Caco-2 (cell line): ENCODE results near the gene POLR3B. TPM values are rescaled to one million over a fixed set of nuclear protein-coding genes. Genes with fewer than 3 reads are reported as not detected.

Experiments
- BruUV-seq: library from RNA; stranded (reverse); fragments of 400-500 nt; replicated peaks from 2 replicates; lab custom pipeline; 2021; lab: Mats Ljungman, UMichigan
- CTCF ChIA-PET: fragments of 300-600 bp; sonication (Branson Sonifier 250); formaldehyde crosslinking; loops from one replicate; lab custom pipeline; 2022; ENCODE audit warnings: antibody characterized with exemption; lab: Charles Lee
- POLR2A ChIA-PET: fragments of 300-600 bp; sonication (Branson Sonifier 250); formaldehyde crosslinking; loops from one replicate; lab custom pipeline; 2022; ENCODE audit warnings: antibody characterized with exemption; lab: Charles Lee
- DNase-seq, 2 experiments: peaks; one replicate each; pipeline versions ENCODE4 v3.0.0 to v3.0.0-alpha.2; 2020 to 2022
- H3K27me3 ChIP-seq: replicated peaks from 2 replicates; pipeline ENCODE4 v1.6.0; 2011; ENCODE audit warnings: low read length; ENCODE audit not compliant: control insufficient read depth, insufficient read depth
- H3K36me3 ChIP-seq: 2 replicates; pipeline ENCODE4 v1.5.1; 2011; ENCODE audit warnings: low read length; ENCODE audit not compliant: control insufficient read depth, insufficient read depth
- H3K4me1 ChIP-seq: fragments of 250-450 bp; sonication (Bioruptor Pico); 2 replicates; pipeline ENCODE4 v1.5.1; 2020; ENCODE audit warnings: mild to moderate bottlenecking
- H3K4me3 ChIP-seq: 2 replicates; pipeline ENCODE4 v1.5.1; 2011; ENCODE audit warnings: low read depth, mild to moderate bottlenecking, control low read depth, low read length
- H3K9me3 ChIP-seq: fragments of 250-450 bp; sonication (Bioruptor Pico); 2 replicates; pipeline ENCODE4 v1.5.1; 2020; ENCODE audit warnings: mild to moderate bottlenecking, moderate library complexity
- H3K27ac Mint-ChIP-seq: one replicate; pipeline ENCODE4 v1.8.0; 2022; ENCODE audit warnings: mixed read lengths; ENCODE audit not compliant: unreplicated experiment
- H3K27me3 Mint-ChIP-seq: one replicate; pipeline ENCODE4 v1.8.0; 2022; ENCODE audit warnings: mixed read lengths; ENCODE audit not compliant: insufficient read depth, unreplicated experiment
- H3K36me3 Mint-ChIP-seq: one replicate; pipeline ENCODE4 v1.8.0; 2022; ENCODE audit warnings: mild to moderate bottlenecking, mixed read lengths; ENCODE audit not compliant: insufficient read depth, unreplicated experiment
- H3K4me1 Mint-ChIP-seq: one replicate; pipeline ENCODE4 v1.8.0; 2022; ENCODE audit warnings: low read depth, mixed read lengths; ENCODE audit not compliant: unreplicated experiment
- H3K4me3 Mint-ChIP-seq: one replicate; pipeline ENCODE4 v1.8.0; 2022; ENCODE audit warnings: mild to moderate bottlenecking, moderate library complexity, mixed read lengths; ENCODE audit not compliant: unreplicated experiment
- H3K9me3 Mint-ChIP-seq: one replicate; pipeline ENCODE4 v1.8.0; 2022; ENCODE audit warnings: mixed read lengths; ENCODE audit not compliant: unreplicated experiment
- intact Hi-C: fragments of 100-400 bp; cut with micrococcal nuclease; formaldehyde crosslinking; loops from one replicate; pipeline ENCODE4 v1.10.0; 2022; ENCODE audit not compliant: unreplicated experiment
- total RNA-seq: library from RNA; stranded (reverse); gene quantifications from 2 replicates; pipeline ENCODE4 v1.2.3, GENCODE V29; 2022
- TF ChIP-seq, protein P1 (sequence below), 2 experiments: fragments of 200-600 bp in 1 of 2; IDR thresholded peaks; 1 replicate in 1 of 2; 2 replicates in 1 of 2; pipeline versions ENCODE4 v1.5.1 to v1.8.0; 2011 to 2022; ENCODE audit warnings: antibody characterized with exemption in 1 of 2, control low read depth in 1 of 2, inconsistent platforms in 1 of 2, low read depth in 1 of 2, low read length in 1 of 2, mild to moderate bottlenecking in 1 of 2, moderate library complexity in 1 of 2; ENCODE audit not compliant: insufficient read depth in 1 of 2, severe bottlenecking in 1 of 2, unreplicated experiment in 1 of 2

Gene POLR3B
- total RNA-seq, 1 experiment from 2014 or later: 13.9 TPM

DNA sequence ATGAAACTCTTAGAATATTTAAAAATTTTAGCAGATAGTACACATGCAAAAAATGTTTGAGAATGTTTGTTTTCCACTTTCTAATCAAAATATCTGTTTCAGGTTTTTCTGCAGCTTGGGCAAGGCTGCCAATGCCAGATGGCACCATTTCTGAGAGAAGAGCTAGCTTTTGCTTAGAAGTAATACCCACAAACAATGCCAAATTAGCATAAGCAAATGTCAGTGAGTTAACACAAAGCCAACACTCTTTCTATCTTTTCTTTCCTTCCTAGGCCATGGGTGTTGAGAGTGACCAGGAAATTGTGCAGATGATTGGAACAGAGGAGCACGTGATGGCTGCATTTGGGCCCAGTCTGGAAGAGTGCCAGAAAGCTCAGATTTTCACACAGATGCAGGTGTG lies 35.2 kb downstream of the POLR3B start:
- TF ChIP-seq, protein P1, sequence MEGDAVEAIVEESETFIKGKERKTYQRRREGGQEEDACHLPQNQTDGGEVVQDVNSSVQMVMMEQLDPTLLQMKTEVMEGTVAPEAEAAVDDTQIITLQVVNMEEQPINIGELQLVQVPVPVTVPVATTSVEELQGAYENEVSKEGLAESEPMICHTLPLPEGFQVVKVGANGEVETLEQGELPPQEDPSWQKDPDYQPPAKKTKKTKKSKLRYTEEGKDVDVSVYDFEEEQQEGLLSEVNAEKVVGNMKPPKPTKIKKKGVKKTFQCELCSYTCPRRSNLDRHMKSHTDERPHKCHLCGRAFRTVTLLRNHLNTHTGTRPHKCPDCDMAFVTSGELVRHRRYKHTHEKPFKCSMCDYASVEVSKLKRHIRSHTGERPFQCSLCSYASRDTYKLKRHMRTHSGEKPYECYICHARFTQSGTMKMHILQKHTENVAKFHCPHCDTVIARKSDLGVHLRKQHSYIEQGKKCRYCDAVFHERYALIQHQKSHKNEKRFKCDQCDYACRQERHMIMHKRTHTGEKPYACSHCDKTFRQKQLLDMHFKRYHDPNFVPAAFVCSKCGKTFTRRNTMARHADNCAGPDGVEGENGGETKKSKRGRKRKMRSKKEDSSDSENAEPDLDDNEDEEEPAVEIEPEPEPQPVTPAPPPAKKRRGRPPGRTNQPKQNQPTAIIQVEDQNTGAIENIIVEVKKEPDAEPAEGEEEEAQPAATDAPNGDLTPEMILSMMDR (IDR thresholded peaks at IDR 0.05; ENCODE audit: insufficient read depth in 1 of 2, low read depth in 1 of 2, low read length in 1 of 2, severe bottlenecking in 1 of 2, unreplicated experiment in 1 of 2): no peak
- intact Hi-C loops: no loop called here
- ChIA-PET POLR2A (no interaction called here), CTCF (no interaction called here)
- Mint-ChIP-seq H3K4me3 (no peak overlapping the region), H3K27ac (no peak overlapping the region), H3K36me3 (peaks cover 9% of the 10 kb centered on the region), H3K27me3 (no peaks in the 10 kb centered on the region), H3K9me3 (no peaks in the 10 kb centered on the region), H3K4me1 (no peaks in the 10 kb centered on the region)
- Histone ChIP-seq H3K27me3 (no peaks in the 10 kb centered on the region), H3K9me3 (no peaks in the 10 kb centered on the region), H3K4me1 (no peaks in the 10 kb centered on the region), H3K36me3 (no peaks in the 10 kb centered on the region; the same call in 1 of the 2 replicates), H3K4me3 (no peak overlapping the region)
- DNase-seq: no peak
- no TSS peak for BruUV-seq

- no TSS peak for BruUV-seq
- Mint-ChIP-seq H3K9me3 (no peaks in the 10 kb centered on the region), H3K36me3 (peaks cover 22% of the 10 kb centered on the region), H3K4me1 (no peaks in the 10 kb centered on the region), H3K4me3 (no peak overlapping the region), H3K27ac (no peak overlapping the region), H3K27me3 (no peaks in the 10 kb centered on the region)
- intact Hi-C loops: no loop called here
- no peak for DNase-seq
- no peaks in the 10 kb centered on the region for H3K9me3 ChIP-seq
- no peaks in the 10 kb centered on the region for H3K36me3 ChIP-seq
- no peaks in the 10 kb centered on the region for H3K27me3 ChIP-seq
- POLR2A ChIA-PET: no interaction called here
- TF ChIP-seq, protein P1 (IDR thresholded peaks at IDR 0.05; ENCODE audit: insufficient read depth in 1 of 2, low read depth in 1 of 2, low read length in 1 of 2, severe bottlenecking in 1 of 2, unreplicated experiment in 1 of 2): no peak
- CTCF ChIA-PET: no interaction called here
- no peak overlapping the region for H3K4me3 ChIP-seq
- no peaks in the 10 kb centered on the region for H3K4me1 ChIP-seq
These were observed 52.3 kb downstream of the POLR3B start for GRCh38 chr12:106409878-106410277.

GRCh38 chr12:106412563-106412962 lies 55.0 kb downstream of the POLR3B start:
- H3K4me1 Mint-ChIP-seq: peaks cover 10% of the 10 kb centered on the region
- Histone ChIP-seq H3K4me3 (no peak overlapping the region), H3K27me3 (no peaks in the 10 kb centered on the region), H3K4me1 (no peaks in the 10 kb centered on the region), H3K36me3 (no peaks in the 10 kb centered on the region), H3K9me3 (no peaks in the 10 kb centered on the region)
- peaks cover 36% of the 10 kb centered on the region for H3K36me3 Mint-ChIP-seq
- no peaks in the 10 kb centered on the region for H3K27me3 Mint-ChIP-seq
- BruUV-seq: no TSS peak
- TF ChIP-seq, protein P1 (IDR thresholded peaks at IDR 0.05; ENCODE audit: insufficient read depth in 1 of 2, low read depth in 1 of 2, low read length in 1 of 2, severe bottlenecking in 1 of 2, unreplicated experiment in 1 of 2): no peak
- intact Hi-C loops: no loop called here
- no peak overlapping the region for H3K27ac Mint-ChIP-seq
- CTCF ChIA-PET: no interaction called here
- no peak for DNase-seq
- H3K4me3 Mint-ChIP-seq: no peak overlapping the region
- POLR2A ChIA-PET: no interaction called here
- no peaks in the 10 kb centered on the region for H3K9me3 Mint-ChIP-seq
